ENCODE measurements around the gene NCOA5. TPM values are rescaled to one million over a fixed set of nuclear protein-coding genes. Genes with fewer than 3 reads are reported as not detected.

Gene NCOA5
- total and polyA plus RNA-seq, 2 experiments from 2014 or later: 8.4 to 22.8 TPM

DNA sequence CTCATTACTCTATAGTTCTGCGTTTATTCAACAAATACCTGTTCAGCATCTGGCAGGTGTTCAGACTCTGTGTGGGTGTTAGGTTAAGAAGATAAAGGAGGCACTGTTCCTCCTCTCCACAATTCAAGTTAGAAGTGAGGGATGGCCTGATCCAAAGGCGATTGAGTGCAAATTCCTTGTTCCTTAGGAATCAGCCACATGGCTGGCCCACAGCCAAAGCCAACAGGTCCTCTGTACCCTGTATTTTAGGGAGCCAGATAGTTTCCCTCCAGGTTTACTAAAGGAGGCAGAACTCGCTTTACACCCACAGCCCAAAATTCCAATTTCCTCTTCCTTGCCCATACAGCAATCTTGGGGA lies 23.3 kb upstream of the NCOA5 start (continued):
- TF ChIP-seq EZH2phosphoT487 (IDR thresholded peaks at IDR 0.05; ENCODE audit: unreplicated experiment): no peak
- TF ChIP-seq, protein P1, sequence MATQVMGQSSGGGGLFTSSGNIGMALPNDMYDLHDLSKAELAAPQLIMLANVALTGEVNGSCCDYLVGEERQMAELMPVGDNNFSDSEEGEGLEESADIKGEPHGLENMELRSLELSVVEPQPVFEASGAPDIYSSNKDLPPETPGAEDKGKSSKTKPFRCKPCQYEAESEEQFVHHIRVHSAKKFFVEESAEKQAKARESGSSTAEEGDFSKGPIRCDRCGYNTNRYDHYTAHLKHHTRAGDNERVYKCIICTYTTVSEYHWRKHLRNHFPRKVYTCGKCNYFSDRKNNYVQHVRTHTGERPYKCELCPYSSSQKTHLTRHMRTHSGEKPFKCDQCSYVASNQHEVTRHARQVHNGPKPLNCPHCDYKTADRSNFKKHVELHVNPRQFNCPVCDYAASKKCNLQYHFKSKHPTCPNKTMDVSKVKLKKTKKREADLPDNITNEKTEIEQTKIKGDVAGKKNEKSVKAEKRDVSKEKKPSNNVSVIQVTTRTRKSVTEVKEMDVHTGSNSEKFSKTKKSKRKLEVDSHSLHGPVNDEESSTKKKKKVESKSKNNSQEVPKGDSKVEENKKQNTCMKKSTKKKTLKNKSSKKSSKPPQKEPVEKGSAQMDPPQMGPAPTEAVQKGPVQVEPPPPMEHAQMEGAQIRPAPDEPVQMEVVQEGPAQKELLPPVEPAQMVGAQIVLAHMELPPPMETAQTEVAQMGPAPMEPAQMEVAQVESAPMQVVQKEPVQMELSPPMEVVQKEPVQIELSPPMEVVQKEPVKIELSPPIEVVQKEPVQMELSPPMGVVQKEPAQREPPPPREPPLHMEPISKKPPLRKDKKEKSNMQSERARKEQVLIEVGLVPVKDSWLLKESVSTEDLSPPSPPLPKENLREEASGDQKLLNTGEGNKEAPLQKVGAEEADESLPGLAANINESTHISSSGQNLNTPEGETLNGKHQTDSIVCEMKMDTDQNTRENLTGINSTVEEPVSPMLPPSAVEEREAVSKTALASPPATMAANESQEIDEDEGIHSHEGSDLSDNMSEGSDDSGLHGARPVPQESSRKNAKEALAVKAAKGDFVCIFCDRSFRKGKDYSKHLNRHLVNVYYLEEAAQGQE (IDR thresholded peaks at IDR 0.05; ENCODE audit: unreplicated experiment): no peak
- TF ChIP-seq POLR2AphosphoS5 (IDR thresholded peaks at IDR 0.05; ENCODE audit: low read depth): no peak
- no peak for TF ChIP-seq ZNF114 (CRISPR knock-in tag; IDR thresholded peaks at IDR 0.05)
- TF ChIP-seq, protein P2, sequence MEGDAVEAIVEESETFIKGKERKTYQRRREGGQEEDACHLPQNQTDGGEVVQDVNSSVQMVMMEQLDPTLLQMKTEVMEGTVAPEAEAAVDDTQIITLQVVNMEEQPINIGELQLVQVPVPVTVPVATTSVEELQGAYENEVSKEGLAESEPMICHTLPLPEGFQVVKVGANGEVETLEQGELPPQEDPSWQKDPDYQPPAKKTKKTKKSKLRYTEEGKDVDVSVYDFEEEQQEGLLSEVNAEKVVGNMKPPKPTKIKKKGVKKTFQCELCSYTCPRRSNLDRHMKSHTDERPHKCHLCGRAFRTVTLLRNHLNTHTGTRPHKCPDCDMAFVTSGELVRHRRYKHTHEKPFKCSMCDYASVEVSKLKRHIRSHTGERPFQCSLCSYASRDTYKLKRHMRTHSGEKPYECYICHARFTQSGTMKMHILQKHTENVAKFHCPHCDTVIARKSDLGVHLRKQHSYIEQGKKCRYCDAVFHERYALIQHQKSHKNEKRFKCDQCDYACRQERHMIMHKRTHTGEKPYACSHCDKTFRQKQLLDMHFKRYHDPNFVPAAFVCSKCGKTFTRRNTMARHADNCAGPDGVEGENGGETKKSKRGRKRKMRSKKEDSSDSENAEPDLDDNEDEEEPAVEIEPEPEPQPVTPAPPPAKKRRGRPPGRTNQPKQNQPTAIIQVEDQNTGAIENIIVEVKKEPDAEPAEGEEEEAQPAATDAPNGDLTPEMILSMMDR (conservative IDR thresholded peaks at IDR 0.05; ENCODE audit: low read depth in 2 of 2): no peak
- no peak for TF ChIP-seq CREB1 (CRISPR knock-in tag; IDR thresholded peaks at IDR 0.05; ENCODE audit: low read depth)

DNA sequence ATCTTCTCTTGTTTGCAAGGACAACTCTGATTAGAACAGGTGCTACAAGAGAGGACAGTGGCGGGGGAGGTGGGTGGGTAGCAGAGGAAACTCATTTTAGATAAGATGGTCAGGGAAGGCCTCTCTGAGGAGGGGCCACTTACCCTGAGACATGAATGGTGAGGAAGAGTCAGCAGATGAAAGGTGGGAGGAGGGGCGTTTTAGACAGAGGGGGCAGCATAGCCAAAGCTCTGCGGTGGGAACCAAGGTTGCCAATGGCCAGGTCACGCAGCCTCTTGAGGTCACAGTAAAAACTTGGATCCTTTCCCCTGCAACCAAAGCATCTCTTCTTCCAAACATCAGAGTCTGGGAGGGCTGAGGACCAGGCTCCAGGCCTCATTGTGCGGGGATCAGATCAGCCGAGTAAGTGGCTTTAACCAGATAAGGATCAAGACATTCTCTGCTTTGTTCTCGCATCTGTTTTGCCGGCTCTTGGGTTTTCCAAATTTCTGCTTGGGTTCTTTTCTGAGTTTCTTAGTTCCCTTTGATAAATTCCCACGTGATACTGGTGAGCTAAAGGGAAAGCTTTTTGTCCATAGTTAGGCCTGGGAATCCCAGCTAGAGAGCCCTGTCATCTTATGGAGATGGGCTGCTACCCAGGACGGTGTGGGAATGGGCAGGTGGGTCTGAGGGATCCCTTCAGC lies 22.8 kb upstream of the NCOA5 start:
- Mint-ChIP-seq H3K27me3 (ENCODE audit: insufficient read depth, low read depth, poor library complexity) (peaks cover 11% of the 10 kb centered on the region), H3K9me3 (no peaks in the 10 kb centered on the region), H3K27ac (no peak overlapping the region), H3K4me3 (no peak overlapping the region), H3K4me1 (no peaks in the 10 kb centered on the region), H3K36me3 (ENCODE audit: low read depth) (no peaks in the 10 kb centered on the region)
- ATAC-seq (no peak), DNase-seq (ENCODE audit: low spot score) (no peak)
- Histone ChIP-seq H4K20me1 (replicated peaks; ENCODE audit: insufficient read depth) (no peaks in the 10 kb centered on the region), H2AFZ (peak overlapping the region; percentile 43; the same call in 1 of the 2 replicates), H3K9me2 (ENCODE audit: insufficient read depth) (no peaks in the 10 kb centered on the region), H3K4me2 (0 out of 2 replicates have a peak overlapping the region, but pooled peaks have one; percentile 26), H3K27me3 (ENCODE audit: insufficient read depth) (peaks cover 32% of the 10 kb centered on the region), H3K4me3 (no peak overlapping the region), H3K36me3 (ENCODE audit: insufficient read depth) (no peaks in the 10 kb centered on the region), H3F3A (replicated peaks; ENCODE audit: low read depth) (0 out of 2 replicates have a peak, but pooled peaks cover under 1% of the 10 kb centered on the region), H3K79me2 (replicated peaks; ENCODE audit: insufficient read depth) (no peaks in the 10 kb centered on the region), H3K4me1 (ENCODE audit: insufficient read depth) (no peaks in the 10 kb centered on the region), H3K27ac (ENCODE audit: low read depth) (no peak overlapping the region)
- TF ChIP-seq CREB1 (CRISPR knock-in tag; IDR thresholded peaks at IDR 0.05; ENCODE audit: low read depth): no peak
- TF ChIP-seq, protein P1 (IDR thresholded peaks at IDR 0.05; ENCODE audit: unreplicated experiment): no peak
- TF ChIP-seq EZH2 (IDR thresholded peaks at IDR 0.05; ENCODE audit: low read depth, unreplicated experiment): no peak
- no peak for TF ChIP-seq ZNF331 (CRISPR knock-in tag; IDR thresholded peaks at IDR 0.05; ENCODE audit: low read depth)
- TF ChIP-seq EZH2phosphoT487 (IDR thresholded peaks at IDR 0.05; ENCODE audit: unreplicated experiment): no peak
- TF ChIP-seq STAT1 (IDR thresholded peaks at IDR 0.05; ENCODE audit: unreplicated experiment): no peak
- no peak for TF ChIP-seq NANOG (IDR thresholded peaks at IDR 0.05; ENCODE audit: borderline replicate concordance)
- no peak for TF ChIP-seq ZNF114 (CRISPR knock-in tag; IDR thresholded peaks at IDR 0.05)
